IPS DF 4.7 (cell line): ENCODE results near the gene ENOSF1.
"Not testable (repeated sequence)": the region's sequence is repeated elsewhere in the genome, so short reads cannot be mapped to it uniquely, and the experiment has no call there.

Experiments
- DNase-seq: peaks from one replicate; pipeline ENCODE4 v3.0.0-alpha.2; 2013; ENCODE audit warnings: low spot score; ENCODE audit errors: extremely low read depth

Gene ENOSF1, protein sequence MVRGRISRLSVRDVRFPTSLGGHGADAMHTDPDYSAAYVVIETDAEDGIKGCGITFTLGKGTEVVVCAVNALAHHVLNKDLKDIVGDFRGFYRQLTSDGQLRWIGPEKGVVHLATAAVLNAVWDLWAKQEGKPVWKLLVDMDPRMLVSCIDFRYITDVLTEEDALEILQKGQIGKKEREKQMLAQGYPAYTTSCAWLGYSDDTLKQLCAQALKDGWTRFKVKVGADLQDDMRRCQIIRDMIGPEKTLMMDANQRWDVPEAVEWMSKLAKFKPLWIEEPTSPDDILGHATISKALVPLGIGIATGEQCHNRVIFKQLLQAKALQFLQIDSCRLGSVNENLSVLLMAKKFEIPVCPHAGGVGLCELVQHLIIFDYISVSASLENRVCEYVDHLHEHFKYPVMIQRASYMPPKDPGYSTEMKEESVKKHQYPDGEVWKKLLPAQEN

DNA sequence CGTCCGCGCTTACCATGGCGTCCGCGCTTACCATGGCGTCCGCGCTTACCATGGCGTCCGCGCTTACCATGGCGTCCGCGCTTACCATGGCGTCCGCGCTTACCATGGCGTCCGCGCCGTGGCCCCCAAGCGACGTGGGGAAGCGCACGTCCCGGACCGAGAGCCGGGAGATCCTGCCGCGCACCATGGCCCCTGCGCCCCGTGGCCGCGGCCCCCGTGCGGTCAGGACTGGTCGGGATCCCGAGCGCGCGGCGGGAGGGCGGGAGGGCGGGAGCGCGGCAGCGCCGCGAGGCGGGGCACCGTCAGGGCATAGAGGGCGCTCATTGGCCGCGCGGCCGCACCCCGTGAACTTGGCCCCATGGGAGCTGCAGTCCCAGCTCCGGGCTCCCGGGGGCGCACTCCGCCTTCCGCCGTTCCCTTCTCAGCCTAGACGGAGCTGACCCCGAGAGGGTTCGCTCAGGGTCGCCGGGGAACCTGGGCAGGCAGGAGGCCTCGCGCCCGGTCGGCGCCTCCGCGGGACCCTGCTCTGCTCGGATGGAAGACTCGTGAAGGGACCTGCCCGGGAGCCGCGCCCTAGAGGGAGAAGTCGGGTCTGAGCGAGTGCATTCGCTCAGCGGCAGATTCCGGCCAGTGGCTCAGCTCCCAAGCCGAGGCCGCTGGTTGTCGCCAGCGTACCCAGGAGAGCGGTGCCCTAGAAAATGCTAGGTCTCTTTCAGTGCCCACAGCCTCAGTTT is at the start of gene ENOSF1:
TSS of gene ENOSF1 (minus strand) at position 230 of the 734 bp plus-strand sequence. CDS start at position 187, 43 bp downstream.
- peak; percentile 33 for DNase-seq

DNA sequence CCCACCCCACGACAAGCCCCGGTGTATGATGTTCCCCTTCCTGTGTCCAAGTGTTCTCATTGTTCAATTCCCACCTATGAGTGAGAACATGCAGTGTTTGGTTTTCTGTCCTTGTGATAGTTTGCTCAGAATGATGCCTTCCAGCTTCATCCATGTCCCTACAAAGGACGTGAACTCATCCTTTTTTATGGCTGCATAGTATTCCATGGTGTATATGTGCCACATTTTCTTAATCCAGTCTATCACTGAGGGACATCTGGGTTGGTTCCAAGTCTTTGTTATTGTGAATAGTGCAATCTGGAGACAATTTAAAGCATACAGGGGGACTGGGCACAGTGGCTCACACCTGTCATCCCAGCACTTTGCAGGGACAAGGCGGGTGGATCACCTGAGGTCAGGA is 47.4 kb upstream of the ENOSF1 start:
- DNase-seq = not testable (repeated sequence)

DNA sequence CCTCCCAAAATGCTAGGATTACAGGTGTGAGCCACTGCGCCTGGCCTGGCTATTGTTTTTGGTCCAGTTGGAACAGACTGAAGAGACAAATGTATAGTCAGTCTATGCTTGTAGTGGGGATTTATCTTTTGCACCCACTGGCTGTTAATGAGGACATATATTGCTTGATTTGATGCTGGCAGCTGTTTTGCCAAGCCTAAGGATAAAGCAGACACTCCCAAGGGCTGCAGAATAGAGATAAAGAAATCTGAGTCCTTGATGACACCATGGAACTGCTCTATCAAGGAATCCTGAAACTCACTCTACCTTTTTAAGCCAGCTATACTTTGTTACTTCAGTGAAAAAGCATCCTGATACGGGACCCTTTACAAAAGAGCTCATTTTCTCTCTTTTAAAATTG is 43.1 kb upstream of the ENOSF1 start:
- DNase-seq = no peak

DNA sequence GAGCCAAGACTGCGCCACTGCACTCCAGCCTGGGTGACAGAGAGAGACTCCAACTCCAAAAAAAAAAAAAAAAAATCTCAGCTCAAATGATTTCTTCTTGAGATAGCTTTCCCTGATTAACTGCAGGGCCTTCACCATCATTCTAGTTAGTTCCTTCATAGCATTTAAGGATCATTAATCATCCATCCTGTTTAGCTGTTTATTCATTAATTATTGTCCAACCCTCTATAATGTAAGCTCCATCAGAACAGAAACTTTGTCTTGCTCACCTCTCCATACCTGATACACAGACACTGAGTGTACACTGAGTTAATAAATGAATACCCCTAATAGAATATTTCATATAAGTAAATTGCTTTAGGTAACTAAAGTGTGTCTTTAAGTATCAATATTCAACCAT is 42.2 kb upstream of the ENOSF1 start:
- no peak for DNase-seq

DNA sequence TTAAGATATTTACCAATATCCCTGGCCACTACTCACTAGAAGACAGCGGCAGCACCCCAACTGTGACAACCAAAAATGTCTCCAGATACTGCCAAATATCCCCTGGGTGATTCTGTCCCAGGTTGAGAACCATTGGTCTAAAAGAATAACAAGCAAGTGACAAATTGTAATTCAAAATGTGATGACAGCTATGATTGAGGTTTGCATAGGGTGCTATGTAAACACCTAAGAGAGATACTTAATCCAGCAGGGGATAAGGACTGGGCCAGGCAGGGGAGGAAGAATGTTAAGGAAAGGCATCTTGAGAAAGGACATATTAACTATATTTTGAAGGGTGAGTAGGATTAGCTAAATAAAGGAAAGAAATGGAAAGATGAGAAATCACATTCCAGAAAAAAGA is 38.0 kb upstream of the ENOSF1 start:
- DNase-seq = no peak

DNA sequence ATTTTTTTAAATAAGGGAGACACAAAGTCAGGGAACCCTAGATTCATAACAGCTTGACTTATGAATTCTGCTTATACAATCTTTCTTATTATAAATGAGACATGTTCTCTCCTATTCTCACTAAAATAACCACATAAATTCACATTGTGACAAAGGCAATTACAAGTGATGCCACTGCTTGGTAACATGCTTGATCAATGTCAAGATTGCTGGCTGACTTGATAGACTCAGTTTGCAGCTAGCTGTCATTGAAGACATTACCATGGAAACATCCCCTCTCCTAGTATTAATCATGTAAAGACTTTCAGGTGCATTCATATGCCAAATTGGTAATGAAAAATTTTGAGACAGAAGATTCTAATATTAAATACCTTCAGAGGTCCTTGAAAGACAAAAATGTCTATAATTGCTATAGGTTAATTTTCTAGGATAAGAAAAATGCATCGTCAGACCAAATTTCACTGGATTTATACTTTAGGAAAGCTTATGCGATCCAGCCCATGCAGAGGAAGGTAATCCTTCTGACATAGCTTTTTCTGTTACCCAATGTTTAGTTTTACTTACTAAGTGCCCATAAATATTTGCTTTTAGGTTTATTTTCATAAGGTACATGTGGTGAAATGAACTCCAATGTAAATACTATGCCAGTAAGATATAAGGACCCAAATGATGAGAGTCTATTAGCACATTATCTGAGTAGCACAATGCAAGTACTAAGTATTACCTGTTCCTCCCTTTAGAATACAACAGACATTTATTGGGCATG is 32.6 kb upstream of the ENOSF1 start:
- DNase-seq = no peak

DNA sequence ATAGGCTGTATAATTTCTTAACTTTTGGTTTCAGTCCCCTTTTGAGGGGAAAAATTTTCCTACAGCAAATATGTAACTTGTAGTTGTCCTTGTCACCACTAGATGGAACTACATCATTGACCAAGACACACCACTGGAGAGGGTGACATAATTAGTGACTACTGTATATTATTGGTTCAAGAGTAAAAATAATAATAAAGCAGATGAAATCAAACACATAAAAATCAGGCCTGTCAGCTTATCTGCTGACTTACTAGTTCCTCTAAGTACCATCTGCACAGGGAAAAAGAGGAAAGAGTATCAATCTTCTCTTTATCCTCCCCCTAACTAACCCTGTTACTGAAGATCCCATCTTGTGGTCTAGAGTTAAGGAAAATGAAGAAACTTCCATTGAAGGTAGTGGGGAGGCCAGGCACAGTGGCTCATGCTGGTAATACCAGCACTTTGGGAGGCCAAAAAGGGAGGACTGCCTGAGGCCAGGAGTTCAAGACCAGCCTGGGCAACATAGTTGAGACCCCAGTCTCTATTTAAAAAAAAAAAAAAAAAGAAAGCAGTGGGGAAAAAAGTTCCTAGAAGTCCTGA is 29.6 kb upstream of the ENOSF1 start:
- DNase-seq = no peak

DNA sequence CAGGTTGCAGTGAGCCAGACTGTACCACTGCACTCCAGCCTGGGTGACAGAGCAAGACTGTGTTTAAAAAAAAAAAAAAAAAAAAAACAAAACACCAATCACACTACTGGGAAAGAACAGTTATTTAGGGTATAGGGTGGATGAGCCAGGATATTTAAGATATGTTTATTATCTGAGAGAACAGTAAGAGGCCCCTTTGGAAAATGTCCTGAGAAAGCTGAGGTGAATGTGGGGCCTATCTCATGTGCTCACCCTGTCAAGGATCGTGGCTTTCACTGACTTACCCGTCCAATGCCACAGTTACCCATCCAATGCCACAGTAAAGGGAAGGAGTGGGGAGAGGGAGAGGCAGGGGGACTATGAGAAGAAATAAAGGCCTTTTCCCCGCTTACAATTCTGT is 19.9 kb upstream of the ENOSF1 start:
- no peak for DNase-seq

DNA sequence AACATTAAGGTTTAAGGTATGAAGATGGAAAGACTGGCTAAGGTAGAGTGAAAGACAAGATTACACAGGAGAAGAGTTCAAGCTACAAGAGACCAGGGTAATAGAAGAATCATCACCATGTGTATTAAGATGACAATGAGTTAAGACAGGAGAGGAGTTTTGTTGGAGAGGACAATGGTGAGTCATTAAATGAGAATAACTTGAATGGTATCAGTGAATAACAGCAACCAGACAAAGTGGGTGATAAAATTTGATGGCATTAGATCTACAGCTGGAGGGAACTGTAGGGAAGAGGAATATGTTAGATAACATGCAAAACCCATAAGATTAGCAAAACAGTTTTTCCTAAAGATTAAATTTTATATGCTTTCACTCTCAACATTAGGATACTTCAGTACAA is 18.8 kb upstream of the ENOSF1 start:
- DNase-seq = no peak

DNA sequence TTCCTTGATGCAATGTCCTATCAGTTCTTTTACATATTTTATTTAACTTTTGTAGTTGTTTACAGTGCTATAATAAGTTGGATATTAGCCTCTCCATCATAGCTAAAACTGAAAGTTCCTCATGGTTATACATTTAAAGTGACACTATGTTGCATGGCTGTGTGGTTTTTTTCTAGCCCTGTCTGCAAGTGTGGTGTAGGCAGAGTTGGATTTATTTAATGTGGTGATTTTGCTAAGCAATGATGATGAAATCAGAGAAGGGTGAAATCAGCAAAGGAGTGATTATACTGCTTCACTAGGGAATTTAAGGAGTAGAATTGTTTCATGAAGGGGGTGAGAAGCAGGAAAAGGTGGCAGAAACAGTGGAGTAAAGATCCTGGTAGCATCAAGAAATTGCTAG is 18.3 kb upstream of the ENOSF1 start:
- DNase-seq = no peak

DNA sequence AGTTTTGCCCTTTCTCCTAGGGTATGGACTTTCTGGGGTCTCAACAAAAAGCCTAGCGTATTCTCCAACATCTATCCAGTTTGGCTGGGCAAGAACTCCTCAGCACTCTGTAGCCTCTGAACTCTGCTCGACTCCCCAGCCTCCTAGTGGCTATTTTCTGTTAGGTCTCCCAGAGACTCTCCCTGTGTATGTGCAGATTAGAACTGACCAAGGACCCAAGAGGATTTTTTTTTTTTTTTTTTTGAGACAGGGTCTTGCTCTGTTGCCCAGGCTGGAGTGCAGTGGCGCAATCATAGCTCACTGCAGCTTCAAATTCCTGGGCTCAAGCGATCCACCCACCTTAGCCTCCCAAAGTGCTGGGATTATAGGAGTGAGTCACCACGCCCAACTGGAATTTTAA is 17.7 kb upstream of the ENOSF1 start:
- DNase-seq = not testable (repeated sequence)

DNA sequence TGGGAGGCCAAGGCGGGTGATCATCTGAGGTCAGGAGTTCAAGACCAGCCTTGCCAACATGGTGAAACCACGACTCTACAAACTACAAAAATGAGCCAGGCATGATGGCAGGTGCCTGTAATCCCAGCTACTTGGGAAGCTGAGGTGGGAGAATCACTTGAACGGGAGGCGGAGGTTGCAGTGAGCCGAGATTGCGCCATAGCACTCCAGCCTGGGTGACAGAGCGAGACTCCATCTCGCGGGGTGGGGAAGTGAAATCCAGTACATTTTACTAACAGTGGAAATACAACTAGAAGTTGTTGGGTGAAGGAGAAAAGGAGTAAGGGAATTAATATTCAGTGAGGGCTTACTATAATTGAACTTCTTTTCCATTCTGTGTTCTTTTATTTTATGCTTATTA is 13.2 kb upstream of the ENOSF1 start:
- no peak for DNase-seq

DNA sequence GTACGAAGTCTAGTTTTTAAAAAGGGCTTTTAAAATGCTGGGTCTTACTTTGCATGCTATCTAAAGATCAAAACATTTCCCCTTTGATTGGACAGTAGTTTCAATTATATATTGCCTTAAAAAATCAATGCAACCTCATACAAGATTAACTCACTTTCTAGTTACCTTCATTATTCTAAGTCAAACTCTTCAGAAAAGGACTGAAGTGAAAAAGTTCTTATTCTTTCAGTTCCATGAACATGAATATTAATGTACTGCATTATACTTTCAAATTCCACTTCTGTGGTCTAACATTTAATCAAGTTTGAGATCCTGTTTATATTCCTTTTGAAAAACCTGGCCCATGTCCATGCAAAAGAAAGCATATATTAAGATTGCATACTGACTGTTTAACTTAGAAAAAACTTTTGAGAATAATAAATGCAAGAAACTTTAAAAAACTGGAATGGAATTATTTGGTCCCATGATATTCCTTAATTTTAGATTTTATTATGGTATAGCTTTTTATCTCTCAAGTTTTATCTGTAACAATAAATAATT is 11.2 kb upstream of the ENOSF1 start:
- DNase-seq = no peak

DNA sequence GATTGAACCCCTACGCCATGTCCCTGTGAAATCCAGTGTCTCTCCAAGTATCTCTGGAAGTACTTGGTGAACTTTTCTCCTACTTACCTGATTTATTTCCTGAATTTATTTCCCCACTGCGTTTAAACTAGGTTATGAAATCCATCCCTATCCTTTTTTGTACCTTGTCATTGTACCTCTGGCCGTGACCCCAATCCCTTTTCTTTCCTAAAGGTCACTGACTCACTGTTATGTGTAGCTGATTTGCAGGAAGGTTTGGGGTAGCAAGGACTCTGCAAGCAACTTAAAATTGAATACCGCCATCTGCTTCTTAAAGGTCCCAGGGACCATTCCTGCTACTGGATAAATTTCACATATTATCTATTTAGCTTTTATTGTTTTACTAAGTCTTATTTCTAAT is 4.6 kb upstream of the ENOSF1 start:
- no peak for DNase-seq

DNA sequence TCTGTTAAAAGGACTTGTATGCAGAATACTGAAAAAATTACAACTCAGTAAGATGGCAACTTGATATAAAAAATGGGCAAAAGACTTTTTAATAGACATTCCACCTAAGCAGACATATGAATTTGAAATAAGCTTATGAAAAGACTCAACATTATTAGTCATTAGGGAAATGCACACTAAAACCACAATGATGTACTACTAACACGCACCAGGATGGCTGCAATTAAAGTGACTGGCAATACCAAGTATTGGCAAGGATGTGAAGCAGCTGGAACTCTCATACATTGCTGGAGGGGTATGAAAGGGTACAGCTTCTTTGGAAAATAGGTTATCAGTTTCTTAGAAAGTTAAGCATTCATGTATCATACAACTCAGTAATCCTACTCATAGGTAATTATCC is 3.2 kb upstream of the ENOSF1 start:
- no peak for DNase-seq

DNA sequence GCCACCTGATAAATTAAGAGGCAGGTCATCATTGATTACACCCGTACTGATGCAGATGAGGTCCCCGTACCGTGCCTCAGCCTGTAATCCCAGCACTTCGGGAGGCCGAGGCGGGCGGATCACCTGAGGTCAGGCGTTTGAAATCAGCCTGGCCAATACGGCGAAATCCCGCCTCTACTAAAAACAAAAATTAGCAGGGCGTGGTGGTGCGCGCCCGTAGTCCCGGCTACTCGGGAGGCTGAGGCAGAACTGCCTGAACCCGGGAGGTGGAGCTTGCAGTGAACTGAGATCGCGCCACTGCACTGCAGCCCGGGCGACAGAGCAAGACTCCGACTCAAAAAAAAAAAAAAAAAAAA is 683 bp upstream of the ENOSF1 start:
- no peak for DNase-seq

DNA sequence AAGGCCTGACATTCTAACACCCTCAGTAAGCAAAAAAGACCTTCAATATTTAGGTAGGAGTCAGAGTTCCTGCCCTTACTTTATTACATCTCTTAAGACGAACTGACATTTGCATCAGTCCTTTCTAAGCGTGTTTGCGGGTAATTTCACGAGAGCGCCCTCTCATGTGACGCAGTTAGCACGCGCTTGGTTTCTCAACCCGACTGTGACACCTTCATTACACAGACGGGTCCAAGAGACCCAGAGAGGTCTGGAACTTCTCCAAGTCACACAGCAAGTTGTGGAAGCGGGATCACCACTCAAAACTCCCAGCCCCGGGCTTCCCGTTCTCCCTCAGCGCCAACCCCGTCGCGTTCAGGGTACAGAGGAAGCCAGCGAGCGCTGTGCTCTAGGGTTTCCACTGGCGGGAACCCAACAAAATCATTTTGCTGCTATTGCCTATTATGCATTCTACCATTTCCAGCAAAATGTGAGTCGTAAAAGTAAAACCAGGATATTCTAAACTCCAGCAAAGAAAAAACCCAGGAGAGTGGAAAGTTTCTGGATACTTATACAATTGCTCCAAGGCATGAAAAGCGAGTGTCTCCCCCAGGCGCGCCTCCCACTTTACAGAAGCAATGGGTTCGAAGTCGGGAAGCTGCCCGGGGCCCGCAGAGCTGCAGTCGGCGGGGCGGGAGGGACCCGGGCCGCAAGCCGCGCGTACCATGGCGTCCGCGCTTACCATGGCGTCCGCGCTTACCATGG is 601 bp downstream of the ENOSF1 start:
- no peak for DNase-seq

DNA sequence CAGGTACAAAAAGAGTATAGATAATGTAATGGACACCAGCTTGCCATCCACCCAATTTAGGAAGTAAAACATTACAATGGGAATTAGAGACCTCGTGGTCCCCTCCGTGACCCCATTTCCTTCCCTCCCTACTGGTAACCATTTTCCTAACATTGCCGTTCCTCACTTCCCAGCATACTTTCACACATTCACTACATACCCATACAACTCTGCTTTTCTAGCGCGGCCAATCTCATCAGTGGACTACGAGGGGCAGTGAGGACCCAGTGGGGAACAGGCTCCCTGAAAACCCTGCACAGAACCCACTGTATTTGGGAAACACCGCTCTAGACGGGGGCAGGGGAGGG is 1.1 kb downstream of the ENOSF1 start:
- no peak for DNase-seq

DNA sequence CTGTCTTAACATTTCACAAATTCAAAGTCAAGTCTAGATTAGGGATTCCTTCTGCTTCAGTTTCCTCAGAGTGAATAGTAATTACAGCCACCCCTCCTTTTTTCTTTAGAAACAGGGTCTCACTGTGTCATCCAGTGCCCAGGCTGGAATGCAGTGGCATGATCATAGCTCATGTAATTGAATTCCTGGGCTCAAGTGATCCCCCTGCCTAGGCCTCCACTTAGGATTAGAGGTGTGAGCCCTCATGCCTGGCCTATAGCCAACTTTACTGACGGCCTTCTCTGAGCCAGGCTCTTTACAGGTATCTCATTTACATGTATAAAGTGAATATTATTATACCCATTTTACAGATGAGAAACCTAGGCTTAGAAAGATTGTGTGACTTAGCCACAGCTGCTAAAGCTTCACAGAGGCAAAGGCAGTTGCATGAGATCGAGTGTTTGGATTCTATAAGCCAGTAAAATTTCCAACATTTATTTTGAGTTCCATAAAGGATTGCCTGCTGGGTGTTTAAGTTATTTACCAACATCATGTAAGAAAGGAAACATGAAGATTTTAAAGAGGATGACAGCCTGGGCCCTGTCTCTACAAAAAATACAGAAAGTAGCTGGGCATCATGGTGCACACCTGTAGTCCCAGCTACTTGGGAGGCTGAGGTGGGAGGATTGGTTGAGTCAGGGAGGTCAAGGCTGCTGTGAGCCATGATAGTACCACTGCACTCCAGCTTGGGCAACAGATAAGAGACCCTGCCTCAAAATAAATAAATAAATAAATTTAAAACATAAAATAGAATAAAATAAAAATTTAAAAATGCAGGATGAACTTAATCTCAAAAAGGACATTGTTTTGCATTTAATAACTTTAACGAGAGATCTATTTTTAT is 1.8 kb downstream of the ENOSF1 start:
- DNase-seq = no peak

DNA sequence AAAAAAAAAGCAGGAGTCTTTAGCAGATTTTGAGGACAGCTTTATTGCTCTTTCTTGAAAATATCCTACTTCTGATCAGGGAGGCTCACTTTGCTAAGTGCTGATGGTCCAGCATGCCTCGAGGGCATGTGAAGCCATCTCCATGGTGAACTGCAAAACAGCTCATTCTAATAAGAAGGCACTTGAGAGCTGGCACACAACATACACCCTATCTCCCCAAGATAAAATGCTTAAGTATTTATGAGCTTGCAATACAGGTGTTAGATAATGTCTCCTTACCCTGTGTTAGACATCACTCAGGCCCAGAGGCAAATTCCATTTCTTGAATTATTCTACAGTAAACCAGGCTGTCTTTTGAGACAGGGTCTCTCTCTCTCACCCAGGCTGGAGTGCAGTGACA is 2.7 kb downstream of the ENOSF1 start:
- DNase-seq = no peak
